Calu3 (cell line): ENCODE results near the gene TJP3. TPM values are rescaled to one million over a fixed set of nuclear protein-coding genes. Genes with fewer than 3 reads are reported as not detected.

Experiments used
- BruUV-seq: library from RNA; stranded (reverse); fragments of 400-500 nt; replicated peaks from 2 replicates; lab custom pipeline; 2021; lab: Mats Ljungman, UMichigan
- CTCF ChIA-PET: fragments of 300-600 bp; sonication (Branson Sonifier 250); formaldehyde crosslinking; loops from one replicate; lab custom pipeline; 2022; ENCODE audit warnings: antibody characterized with exemption; lab: Charles Lee
- DNase-seq: peaks from one replicate; pipeline ENCODE4 v3.0.0; 2022
- H3K27ac Mint-ChIP-seq: one replicate; pipeline ENCODE4 v1.8.0; 2022; ENCODE audit warnings: mixed read lengths; ENCODE audit not compliant: unreplicated experiment
- H3K27me3 Mint-ChIP-seq: one replicate; pipeline ENCODE4 v1.8.0; 2022; ENCODE audit warnings: mixed read lengths; ENCODE audit not compliant: unreplicated experiment
- H3K36me3 Mint-ChIP-seq: one replicate; pipeline ENCODE4 v1.8.0; 2022; ENCODE audit warnings: mild to moderate bottlenecking, moderate library complexity, mixed read lengths; ENCODE audit not compliant: insufficient read depth, unreplicated experiment
- H3K4me1 Mint-ChIP-seq: one replicate; pipeline ENCODE4 v1.8.0; 2022; ENCODE audit warnings: mild to moderate bottlenecking, low read depth, mixed read lengths; ENCODE audit not compliant: unreplicated experiment
- H3K4me3 Mint-ChIP-seq: one replicate; pipeline ENCODE4 v1.8.0; 2022; ENCODE audit warnings: mild to moderate bottlenecking, low read depth, moderate library complexity, mixed read lengths; ENCODE audit not compliant: unreplicated experiment
- H3K9me3 Mint-ChIP-seq: one replicate; pipeline ENCODE4 v1.8.0; 2022; ENCODE audit warnings: low read depth, mixed read lengths; ENCODE audit not compliant: unreplicated experiment
- intact Hi-C: fragments of 100-400 bp; cut with micrococcal nuclease; formaldehyde crosslinking; loops from one replicate; pipeline ENCODE4 v1.10.0; 2022; ENCODE audit not compliant: unreplicated experiment
- total RNA-seq: library from RNA; stranded (reverse); gene quantifications from 2 replicates; pipeline ENCODE4 v1.2.3, GENCODE V29; 2022
- TF ChIP-seq, protein P1 (sequence below): fragments of 200-600 bp; IDR thresholded peaks from one replicate; pipeline ENCODE4 v1.8.0; 2022; ENCODE audit warnings: antibody characterized with exemption; ENCODE audit not compliant: unreplicated experiment

The TJP3 gene
- total RNA-seq, 1 experiment from 2014 or later, result 84.8 TPM

DNA sequence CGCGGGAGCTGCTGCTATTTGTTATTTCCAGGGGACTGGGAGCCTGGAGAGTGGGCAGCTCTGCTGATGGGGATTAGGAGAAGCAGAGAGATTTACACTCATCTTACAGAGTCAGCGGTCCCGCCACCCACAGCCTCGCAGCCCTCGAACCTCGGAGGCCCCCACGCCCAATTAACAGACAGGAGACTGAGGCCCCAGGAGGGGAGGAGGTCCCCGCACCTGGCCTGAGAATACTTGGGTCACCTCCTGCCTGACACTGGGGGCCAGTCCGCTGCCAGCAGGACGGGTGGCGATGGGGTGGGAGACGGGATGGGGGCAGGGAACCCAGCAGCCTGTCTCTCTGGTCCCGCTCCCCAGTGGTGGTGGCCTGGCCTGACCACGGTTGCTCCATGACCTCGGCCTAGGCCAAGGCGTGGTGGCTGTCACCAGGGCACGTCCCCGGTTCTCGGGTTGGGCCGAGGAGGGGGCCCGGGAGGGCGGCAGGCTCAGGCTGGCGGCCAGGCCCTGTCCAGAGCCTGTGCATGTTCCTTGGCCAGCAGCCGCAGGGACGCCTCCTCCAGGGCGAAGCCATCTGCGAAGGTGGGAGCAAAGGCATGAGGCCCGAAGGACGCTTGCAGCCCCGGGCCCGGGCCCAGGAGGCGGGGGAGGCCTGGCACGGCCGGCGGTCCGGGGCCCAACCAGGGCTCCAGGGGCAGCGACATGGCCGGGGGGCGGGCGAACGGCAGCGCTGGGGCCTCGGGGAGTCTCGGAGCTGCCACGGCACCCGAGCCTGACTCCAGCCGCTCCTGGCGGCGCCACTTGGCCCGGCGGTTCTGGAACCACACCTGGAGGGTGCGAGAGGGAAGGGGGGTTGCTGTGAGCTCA lies 62.2 kb downstream of the TJP3 start:
- Mint-ChIP-seq H3K9me3 (no peaks in the 10 kb centered on the region), H3K27ac (no peak overlapping the region), H3K27me3 (peaks cover 21% of the 10 kb centered on the region), H3K36me3 (peaks cover 5% of the 10 kb centered on the region), H3K4me1 (no peaks in the 10 kb centered on the region), H3K4me3 (no peak overlapping the region)
- CTCF ChIA-PET, result no interaction called here
- BruUV-seq, result no TSS peak
- TF ChIP-seq, protein P1, sequence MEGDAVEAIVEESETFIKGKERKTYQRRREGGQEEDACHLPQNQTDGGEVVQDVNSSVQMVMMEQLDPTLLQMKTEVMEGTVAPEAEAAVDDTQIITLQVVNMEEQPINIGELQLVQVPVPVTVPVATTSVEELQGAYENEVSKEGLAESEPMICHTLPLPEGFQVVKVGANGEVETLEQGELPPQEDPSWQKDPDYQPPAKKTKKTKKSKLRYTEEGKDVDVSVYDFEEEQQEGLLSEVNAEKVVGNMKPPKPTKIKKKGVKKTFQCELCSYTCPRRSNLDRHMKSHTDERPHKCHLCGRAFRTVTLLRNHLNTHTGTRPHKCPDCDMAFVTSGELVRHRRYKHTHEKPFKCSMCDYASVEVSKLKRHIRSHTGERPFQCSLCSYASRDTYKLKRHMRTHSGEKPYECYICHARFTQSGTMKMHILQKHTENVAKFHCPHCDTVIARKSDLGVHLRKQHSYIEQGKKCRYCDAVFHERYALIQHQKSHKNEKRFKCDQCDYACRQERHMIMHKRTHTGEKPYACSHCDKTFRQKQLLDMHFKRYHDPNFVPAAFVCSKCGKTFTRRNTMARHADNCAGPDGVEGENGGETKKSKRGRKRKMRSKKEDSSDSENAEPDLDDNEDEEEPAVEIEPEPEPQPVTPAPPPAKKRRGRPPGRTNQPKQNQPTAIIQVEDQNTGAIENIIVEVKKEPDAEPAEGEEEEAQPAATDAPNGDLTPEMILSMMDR, result no peak
- DNase-seq, result no peak
- intact Hi-C loops, result no loop called here

DNA sequence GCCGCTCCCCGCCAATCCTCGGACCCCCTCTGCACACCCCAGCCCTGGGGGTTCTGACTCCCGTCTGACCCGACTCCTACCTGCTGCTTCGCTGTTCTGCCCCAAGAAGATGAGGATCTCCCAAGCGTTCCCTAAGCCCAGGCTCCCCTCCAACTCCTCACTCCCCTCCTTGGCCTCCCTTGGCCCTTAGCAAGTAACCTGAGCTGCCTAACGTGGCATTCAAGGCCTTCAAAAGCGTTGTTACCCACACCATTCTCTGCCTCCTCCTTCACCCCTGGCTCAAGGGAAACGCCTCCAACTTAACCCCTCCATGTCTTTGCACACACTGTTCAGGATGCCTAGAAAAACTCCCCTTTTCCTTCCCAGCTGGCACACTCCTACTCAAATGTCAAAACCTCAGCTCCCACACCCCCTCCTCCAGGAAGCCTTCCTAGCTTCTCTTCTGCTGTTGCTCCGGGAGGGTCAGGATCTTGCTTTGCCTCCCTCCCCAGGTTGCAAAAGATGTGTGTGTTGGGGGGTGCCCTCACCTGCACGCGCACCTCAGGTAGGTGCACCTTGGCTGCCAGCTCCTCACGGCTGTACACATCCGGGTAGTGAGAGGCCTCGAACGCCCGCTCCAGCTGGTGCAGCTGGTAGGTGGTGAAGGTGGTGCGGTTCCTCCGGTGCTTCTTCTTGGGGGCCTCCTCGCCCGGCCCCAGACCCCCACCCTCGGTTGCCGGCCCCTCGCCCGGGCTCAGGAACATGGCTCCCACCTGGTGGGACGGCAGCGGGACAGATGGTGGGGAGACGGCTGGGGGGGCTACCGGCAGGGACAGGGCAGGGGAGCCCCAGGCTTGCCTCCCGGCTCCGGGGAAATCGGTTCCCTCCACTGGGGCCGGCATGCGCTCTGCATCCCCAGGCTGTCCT lies 63.1 kb downstream of the TJP3 start:
- no peak for DNase-seq
- intact Hi-C loops, result no loop called here
- no peaks in the 10 kb centered on the region for H3K9me3 Mint-ChIP-seq
- BruUV-seq, result no TSS peak
- peaks cover 5% of the 10 kb centered on the region for H3K36me3 Mint-ChIP-seq
- H3K27me3 Mint-ChIP-seq, result peaks cover 25% of the 10 kb centered on the region
- H3K27ac Mint-ChIP-seq, result no peak overlapping the region
- TF ChIP-seq, protein P1, result no peak
- H3K4me1 Mint-ChIP-seq, result no peaks in the 10 kb centered on the region
- CTCF ChIA-PET, result no interaction called here
- H3K4me3 Mint-ChIP-seq, result no peak overlapping the region

DNA sequence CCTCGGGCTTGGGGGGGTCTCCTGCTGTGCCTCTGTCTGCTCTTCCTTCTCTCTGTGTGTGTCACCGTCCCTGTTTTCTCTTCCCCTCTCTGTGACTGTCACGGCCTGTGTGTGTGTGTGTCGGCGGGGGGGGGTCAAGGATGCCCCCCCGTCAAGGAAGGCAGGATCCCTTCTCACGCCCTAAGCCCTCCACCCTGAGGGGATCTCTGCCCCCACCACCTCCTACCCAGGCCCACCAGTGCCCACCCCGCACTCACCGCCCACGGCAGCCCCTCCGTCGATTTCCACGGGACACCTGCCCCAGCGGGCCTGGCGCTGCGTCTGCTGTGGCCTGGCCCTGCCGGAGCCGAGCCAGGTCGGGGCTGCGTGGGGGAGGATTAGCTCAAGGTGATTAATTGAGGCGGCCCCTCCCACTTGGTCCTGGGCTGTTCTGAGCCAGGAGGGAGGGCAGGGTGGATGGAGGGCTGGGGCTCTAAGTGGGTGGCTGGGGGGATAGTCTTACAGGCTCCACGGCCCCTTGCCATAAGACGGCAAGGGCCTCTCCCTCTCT lies 63.8 kb downstream of the TJP3 start, which contains the start of gene RAX2:
Gene RAX2, minus strand, starts transcription at position 323 of the 550 bp plus-strand sequence. CDS start 486 bp downstream, outside the sequence.
- intact Hi-C loops, result no loop called here
- no peaks in the 10 kb centered on the region for H3K9me3 Mint-ChIP-seq
- CTCF ChIA-PET, result no interaction called here

More for the DNA sequence above, 63.8 kb downstream of the TJP3 start, which contains the start of gene RAX2:
- H3K27ac Mint-ChIP-seq, result no peak within 1 kb of the TSS
- peaks cover 32% of the 10 kb centered on the region for H3K27me3 Mint-ChIP-seq
- TF ChIP-seq, protein P1, result no peak
- no peaks in the 10 kb centered on the region for H3K4me1 Mint-ChIP-seq
- H3K4me3 Mint-ChIP-seq, result no peak within 1 kb of the TSS
- no peak for DNase-seq
- BruUV-seq, result no TSS peak
- H3K36me3 Mint-ChIP-seq, result no peaks in the 10 kb centered on the region
